ENCODE measurements around the gene SFMBT2. TPM values are rescaled to one million over a fixed set of nuclear protein-coding genes. Genes with fewer than 3 reads are reported as not detected.
"Not testable (repeated sequence)": the region's sequence is repeated elsewhere in the genome, so short reads cannot be mapped to it uniquely, and the experiment has no call there.

SFMBT2 gene
- polyA plus RNA-seq, 4 donors: 0.45 to 2.5 (median 1.3) TPM

GRCh38 chr10:7316839-7317238 is 94.0 kb downstream of the SFMBT2 start:
- FAIRE-seq: no peak
- no peaks in the 10 kb centered on the region for H3K36me3 ChIP-seq (ENCODE audit: control insufficient read depth in 3 of 3, insufficient read depth in 2 of 3, low read depth in 1 of 3, low read length in 3 of 3)
- no peak for DNase-seq
- WGBS, 3 donors: 43 to 78% (median 59%) methylated on average over 2 of the region's 2 CpGs
- no peaks in the 10 kb centered on the region for H3K4me1 ChIP-seq (ENCODE audit: control insufficient read depth in 3 of 3, insufficient read depth in 2 of 3, low read depth in 1 of 3, low read length in 2 of 3)
- no peak overlapping the region for H3K4me3 ChIP-seq (ENCODE audit: low read depth in 1 of 3, low read length in 3 of 3)
- no peaks in the 10 kb centered on the region for H3K27me3 ChIP-seq (ENCODE audit: control insufficient read depth in 3 of 3, insufficient read depth in 3 of 3, low read length in 3 of 3)
- H3K9me3 ChIP-seq (ENCODE audit: control insufficient read depth in 2 of 2, insufficient read depth in 1 of 2, low read depth in 1 of 2, low read length in 1 of 2): no peaks in the 10 kb centered on the region
- no peak overlapping the region for H3K27ac ChIP-seq (ENCODE audit: low read depth in 1 of 3, low read length in 2 of 3)

DNA sequence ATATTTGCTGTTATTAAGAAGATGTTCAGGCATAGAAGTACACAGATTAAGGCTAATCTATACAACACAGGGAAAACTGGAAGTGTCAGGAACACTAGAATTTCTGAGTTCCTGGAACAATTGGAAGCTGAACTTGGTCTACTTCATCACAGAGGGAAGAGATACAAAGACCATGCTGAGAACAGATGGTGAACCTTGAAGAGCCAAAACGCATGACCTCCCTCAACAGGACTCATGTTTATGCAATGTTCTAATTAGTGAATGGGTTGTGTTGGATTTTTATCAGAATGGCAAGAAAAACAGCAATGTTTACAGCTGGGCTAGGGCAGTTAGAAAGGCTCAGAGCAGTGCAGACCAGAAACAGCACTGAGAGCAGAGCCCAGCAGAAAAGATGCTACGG is 94.9 kb downstream of the SFMBT2 start:
- DNase-seq: no peak
- 80 to 94% (median 90%) methylated on average over 2 of the region's 2 CpGs for WGBS, 3 donors

GRCh38 chr10:7314170-7314569 is 96.7 kb downstream of the SFMBT2 start:
- FAIRE-seq: no peak

More for the DNA sequence above, 94.9 kb downstream of the SFMBT2 start:
- H3K9me3 ChIP-seq (ENCODE audit: control insufficient read depth in 2 of 2, insufficient read depth in 1 of 2, low read depth in 1 of 2, low read length in 1 of 2): no peaks in the 10 kb centered on the region
- H3K36me3 ChIP-seq (ENCODE audit: control insufficient read depth in 3 of 3, insufficient read depth in 2 of 3, low read depth in 1 of 3, low read length in 3 of 3): no peaks in the 10 kb centered on the region
- no peak overlapping the region for H3K4me3 ChIP-seq (ENCODE audit: low read depth in 1 of 3, low read length in 3 of 3)
- H3K27me3 ChIP-seq (ENCODE audit: control insufficient read depth in 3 of 3, insufficient read depth in 3 of 3, low read length in 3 of 3): no peaks in the 10 kb centered on the region
- H3K4me1 ChIP-seq (ENCODE audit: control insufficient read depth in 3 of 3, insufficient read depth in 2 of 3, low read depth in 1 of 3, low read length in 2 of 3): no peaks in the 10 kb centered on the region
- no peak overlapping the region for H3K27ac ChIP-seq (ENCODE audit: low read depth in 1 of 3, low read length in 2 of 3)
- FAIRE-seq: no peak

GRCh38 chr10:7312488-7312857 is 98.4 kb downstream of the SFMBT2 start:
- Histone ChIP-seq H3K27me3 (ENCODE audit: control insufficient read depth in 3 of 3, insufficient read depth in 3 of 3, low read length in 3 of 3) (no peaks in the 10 kb centered on the region), H3K4me1 (ENCODE audit: control insufficient read depth in 3 of 3, insufficient read depth in 2 of 3, low read depth in 1 of 3, low read length in 2 of 3) (no peaks in the 10 kb centered on the region), H3K36me3 (ENCODE audit: control insufficient read depth in 3 of 3, insufficient read depth in 2 of 3, low read depth in 1 of 3, low read length in 3 of 3) (no peaks in the 10 kb centered on the region), H3K9me3 (ENCODE audit: control insufficient read depth in 2 of 2, insufficient read depth in 1 of 2, low read depth in 1 of 2, low read length in 1 of 2) (no peaks in the 10 kb centered on the region), H3K27ac (ENCODE audit: low read depth in 1 of 3, low read length in 2 of 3) (no peak overlapping the region), H3K4me3 (ENCODE audit: low read depth in 1 of 3, low read length in 3 of 3) (no peak overlapping the region)
- WGBS, 3 donors: 73 to 85% (median 75%) methylated on average over 7 of the region's 7 CpGs
- FAIRE-seq: no peak
- no peak for DNase-seq

More at GRCh38 chr10:7314170-7314569, 96.7 kb downstream of the SFMBT2 start:
- no peaks in the 10 kb centered on the region for H3K36me3 ChIP-seq (ENCODE audit: control insufficient read depth in 3 of 3, insufficient read depth in 2 of 3, low read depth in 1 of 3, low read length in 3 of 3)
- no peaks in the 10 kb centered on the region for H3K27me3 ChIP-seq (ENCODE audit: control insufficient read depth in 3 of 3, insufficient read depth in 3 of 3, low read length in 3 of 3)
- H3K4me3 ChIP-seq (ENCODE audit: low read depth in 1 of 3, low read length in 3 of 3): no peak overlapping the region
- no peaks in the 10 kb centered on the region for H3K9me3 ChIP-seq (ENCODE audit: control insufficient read depth in 2 of 2, insufficient read depth in 1 of 2, low read depth in 1 of 2, low read length in 1 of 2)
- no peaks in the 10 kb centered on the region for H3K4me1 ChIP-seq (ENCODE audit: control insufficient read depth in 3 of 3, insufficient read depth in 2 of 3, low read depth in 1 of 3, low read length in 2 of 3)
- 84 to 89% (median 85%) methylated on average over 4 of the region's 4 CpGs for WGBS, 3 donors
- DNase-seq: no peak
- H3K27ac ChIP-seq (ENCODE audit: low read depth in 1 of 3, low read length in 2 of 3): no peak overlapping the region

DNA sequence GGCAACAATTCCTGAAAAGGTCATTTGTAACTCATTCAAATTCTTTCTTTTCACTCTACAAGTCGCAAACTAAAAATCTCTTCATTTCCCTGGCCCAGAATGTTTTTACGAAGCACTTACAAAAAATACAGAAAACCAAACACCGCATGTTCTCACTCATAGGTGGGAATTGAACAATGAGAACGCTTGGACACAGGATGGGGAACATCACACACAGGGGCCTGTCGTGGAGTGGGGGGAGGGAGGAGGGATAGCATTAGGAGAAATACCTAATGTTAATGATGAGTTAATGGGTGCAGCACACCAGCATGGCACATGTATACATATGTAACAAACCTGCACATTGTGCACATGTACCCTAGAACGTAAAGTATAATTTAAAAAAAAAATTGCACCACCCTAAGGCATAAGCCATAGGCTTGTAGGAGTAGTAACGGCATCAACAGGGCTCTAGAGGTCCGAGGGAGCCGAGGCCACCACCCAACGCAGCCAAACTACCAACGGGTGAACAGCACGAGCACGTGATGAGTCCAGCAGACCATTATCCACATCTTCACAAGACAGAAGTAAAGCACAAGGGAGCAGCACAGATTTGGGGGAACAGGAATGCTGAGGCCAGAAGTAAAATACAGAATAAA is 98.9 kb downstream of the SFMBT2 start:
- 75 to 87% (median 80%) methylated on average over 13 of the region's 13 CpGs for WGBS, 3 donors
- H3K27ac ChIP-seq (ENCODE audit: low read depth in 1 of 3, low read length in 2 of 3); DNase-seq; FAIRE-seq; H3K27me3 ChIP-seq (ENCODE audit: control insufficient read depth in 3 of 3, insufficient read depth in 3 of 3, low read length in 3 of 3); H3K4me3 ChIP-seq (ENCODE audit: low read depth in 1 of 3, low read length in 3 of 3); H3K9me3 ChIP-seq (ENCODE audit: control insufficient read depth in 2 of 2, insufficient read depth in 1 of 2, low read depth in 1 of 2, low read length in 1 of 2); H3K4me1 ChIP-seq (ENCODE audit: control insufficient read depth in 3 of 3, insufficient read depth in 2 of 3, low read depth in 1 of 3, low read length in 2 of 3); H3K36me3 ChIP-seq (ENCODE audit: control insufficient read depth in 3 of 3, insufficient read depth in 2 of 3, low read depth in 1 of 3, low read length in 3 of 3): not testable (repeated sequence)

DNA sequence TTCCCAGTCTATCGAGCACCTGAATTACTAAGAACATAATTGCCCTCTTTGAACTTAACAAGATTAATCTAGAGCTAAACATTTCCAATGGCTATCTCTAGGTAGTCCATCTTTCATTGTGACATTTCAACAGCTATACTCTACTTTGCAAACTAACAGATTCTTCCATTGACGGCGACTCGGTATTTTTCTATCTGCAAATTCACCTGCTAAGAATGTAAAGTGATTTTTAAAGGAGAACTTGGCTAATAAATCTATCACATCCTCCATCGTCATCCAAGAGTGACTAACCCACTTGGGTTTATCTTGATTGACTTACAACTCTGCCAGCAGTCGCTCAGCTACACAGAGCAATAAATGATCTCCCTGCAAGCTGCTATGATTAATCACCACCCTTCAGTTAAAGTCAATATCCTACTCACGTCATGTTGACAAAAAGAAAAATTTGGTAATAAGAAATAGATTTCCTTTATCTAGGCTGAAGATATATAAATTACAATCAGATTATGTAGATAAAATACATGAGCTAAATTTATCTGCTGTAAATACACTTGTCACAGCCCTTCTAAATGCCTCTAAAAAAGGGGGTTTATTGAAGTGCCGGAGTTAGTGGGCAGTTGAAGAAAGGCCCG is 99.5 kb downstream of the SFMBT2 start:
- H3K27me3 ChIP-seq (ENCODE audit: control insufficient read depth in 3 of 3, insufficient read depth in 3 of 3, low read length in 3 of 3): no peaks in the 10 kb centered on the region
- WGBS, 3 donors: 26 to 70% (median 44%) methylated on average over 9 of the region's 9 CpGs
- no peaks in the 10 kb centered on the region for H3K9me3 ChIP-seq (ENCODE audit: control insufficient read depth in 2 of 2, insufficient read depth in 1 of 2, low read depth in 1 of 2, low read length in 1 of 2)
- H3K36me3 ChIP-seq (ENCODE audit: control insufficient read depth in 3 of 3, insufficient read depth in 2 of 3, low read depth in 1 of 3, low read length in 3 of 3): no peaks in the 10 kb centered on the region
- DNase-seq: no peak
- H3K4me1 ChIP-seq (ENCODE audit: control insufficient read depth in 3 of 3, insufficient read depth in 2 of 3, low read depth in 1 of 3, low read length in 2 of 3): no peaks in the 10 kb centered on the region
- no peak for FAIRE-seq
- H3K4me3 ChIP-seq (ENCODE audit: low read depth in 1 of 3, low read length in 3 of 3): no peak overlapping the region
- H3K27ac ChIP-seq (ENCODE audit: low read depth in 1 of 3, low read length in 2 of 3): no peak overlapping the region

GRCh38 chr10:7310076-7310475 is 100.8 kb downstream of the SFMBT2 start:
- H3K36me3 ChIP-seq (ENCODE audit: control insufficient read depth in 3 of 3, insufficient read depth in 2 of 3, low read depth in 1 of 3, low read length in 3 of 3): no peaks in the 10 kb centered on the region
- H3K9me3 ChIP-seq (ENCODE audit: control insufficient read depth in 2 of 2, insufficient read depth in 1 of 2, low read depth in 1 of 2, low read length in 1 of 2): no peaks in the 10 kb centered on the region

GRCh38 chr10:7308826-7309225 is 102.0 kb downstream of the SFMBT2 start:
- no peaks in the 10 kb centered on the region for H3K9me3 ChIP-seq (ENCODE audit: control insufficient read depth in 2 of 2, insufficient read depth in 1 of 2, low read depth in 1 of 2, low read length in 1 of 2)
- no peak overlapping the region for H3K27ac ChIP-seq (ENCODE audit: low read depth in 1 of 3, low read length in 2 of 3)
- peaks cover 0 to 3% (median 0%) of the 10 kb centered on the region in 3 donors for H3K4me1 ChIP-seq (ENCODE audit: control insufficient read depth in 3 of 3, insufficient read depth in 2 of 3, low read depth in 1 of 3, low read length in 2 of 3)
- DNase-seq (no peak), FAIRE-seq (no peak)
- no peaks in the 10 kb centered on the region for H3K27me3 ChIP-seq (ENCODE audit: control insufficient read depth in 3 of 3, insufficient read depth in 3 of 3, low read length in 3 of 3)
- H3K4me3 ChIP-seq (ENCODE audit: low read depth in 1 of 3, low read length in 3 of 3): no peak overlapping the region
- WGBS, 3 donors: 96 to 97% (median 96%) methylated on average over 7 of the region's 7 CpGs
- H3K36me3 ChIP-seq (ENCODE audit: control insufficient read depth in 3 of 3, insufficient read depth in 2 of 3, low read depth in 1 of 3, low read length in 3 of 3): no peaks in the 10 kb centered on the region

More at GRCh38 chr10:7310076-7310475, 100.8 kb downstream of the SFMBT2 start:
- H3K4me3 ChIP-seq (ENCODE audit: low read depth in 1 of 3, low read length in 3 of 3): no peak overlapping the region
- H3K4me1 ChIP-seq (ENCODE audit: control insufficient read depth in 3 of 3, insufficient read depth in 2 of 3, low read depth in 1 of 3, low read length in 2 of 3): peaks cover 0 to 3% (median 0%) of the 10 kb centered on the region in 3 donors
- no peak for FAIRE-seq
- 87 to 98% (median 89%) methylated on average over 8 of the region's 8 CpGs for WGBS, 3 donors
- H3K27me3 ChIP-seq (ENCODE audit: control insufficient read depth in 3 of 3, insufficient read depth in 3 of 3, low read length in 3 of 3): no peaks in the 10 kb centered on the region
- H3K27ac ChIP-seq (ENCODE audit: low read depth in 1 of 3, low read length in 2 of 3): no peak overlapping the region
- no peak for DNase-seq

GRCh38 chr10:7306616-7307015 is 104.2 kb downstream of the SFMBT2 start:
- Histone ChIP-seq H3K4me1 (ENCODE audit: control insufficient read depth in 3 of 3, insufficient read depth in 2 of 3, low read depth in 1 of 3, low read length in 2 of 3) (peaks cover 0 to 3% (median 0%) of the 10 kb centered on the region in 3 donors), H3K27me3 (ENCODE audit: control insufficient read depth in 3 of 3, insufficient read depth in 3 of 3, low read length in 3 of 3) (no peaks in the 10 kb centered on the region)
- FAIRE-seq: no peak

More at GRCh38 chr10:7306616-7307015, 104.2 kb downstream of the SFMBT2 start:
- no peak for DNase-seq
- no peak overlapping the region for H3K4me3 ChIP-seq (ENCODE audit: low read depth in 1 of 3, low read length in 3 of 3)
- H3K36me3 ChIP-seq (ENCODE audit: control insufficient read depth in 3 of 3, insufficient read depth in 2 of 3, low read depth in 1 of 3, low read length in 3 of 3): no peaks in the 10 kb centered on the region
- H3K27ac ChIP-seq (ENCODE audit: low read depth in 1 of 3, low read length in 2 of 3): no peak overlapping the region
- H3K9me3 ChIP-seq (ENCODE audit: control insufficient read depth in 2 of 2, insufficient read depth in 1 of 2, low read depth in 1 of 2, low read length in 1 of 2): no peaks in the 10 kb centered on the region

Measured in small intestine (tissue), 7 donors.